Activated CD8-positive, alpha-beta memory T cell treated with anti-CD3 and anti-CD28 coated beads, Interleukin-2, amount 50 U/mL, for 4 hours (primary cell): ENCODE data around the gene LSAMP.

ENCODE experiments used
- DNase-seq: peaks from one replicate; pipeline ENCODE4 v3.0.0-alpha.2; 2020

Gene LSAMP

GRCh38 chr3:116040152-116040551 is 405.1 kb downstream of the LSAMP start:
- no peak for DNase-seq

GRCh38 chr3:116039651-116039985 is 405.7 kb downstream of the LSAMP start:
- no peak for DNase-seq

GRCh38 chr3:116038968-116039650 is 406.2 kb downstream of the LSAMP start:
- no peak for DNase-seq

- DNase-seq, result no peak
Measured at GRCh38 chr3:116037954-116038911, 407.1 kb downstream of the LSAMP start.

GRCh38 chr3:116035429-116035828 is 409.9 kb downstream of the LSAMP start:
- no peak for DNase-seq

GRCh38 chr3:116034794-116035193 is 410.5 kb downstream of the LSAMP start:
- DNase-seq, result no peak

- no peak for DNase-seq
Measured at GRCh38 chr3:116034086-116034485, 411.2 kb downstream of the LSAMP start.

GRCh38 chr3:116033516-116033915 is 411.8 kb downstream of the LSAMP start:
- no peak for DNase-seq

GRCh38 chr3:116032176-116032575 is 413.1 kb downstream of the LSAMP start:
- DNase-seq, result no peak

- no peak for DNase-seq
Measured at GRCh38 chr3:116030131-116030850, 415.0 kb downstream of the LSAMP start.

- DNase-seq, result no peak
Measured at GRCh38 chr3:116029266-116029665, 416.0 kb downstream of the LSAMP start.

- DNase-seq, result no peak
Measured at GRCh38 chr3:116028157-116028556, 417.1 kb downstream of the LSAMP start.

- DNase-seq, result no peak
Measured at GRCh38 chr3:116020989-116021388, 424.3 kb downstream of the LSAMP start.

GRCh38 chr3:116020495-116020894 is 424.8 kb downstream of the LSAMP start:
- no peak for DNase-seq

GRCh38 chr3:116019254-116019763 is 426.0 kb downstream of the LSAMP start:
- no peak for DNase-seq

GRCh38 chr3:116018646-116019045 is 426.6 kb downstream of the LSAMP start:
- DNase-seq, result no peak

- no peak for DNase-seq
Measured at GRCh38 chr3:116015931-116016330, 429.4 kb downstream of the LSAMP start.

GRCh38 chr3:116007000-116007399 is 438.3 kb downstream of the LSAMP start:
- no peak for DNase-seq

GRCh38 chr3:116005404-116005803 is 439.9 kb downstream of the LSAMP start:
- DNase-seq, result no peak

- no peak for DNase-seq
Measured at GRCh38 chr3:116002235-116002634, 443.1 kb downstream of the LSAMP start.

- DNase-seq, result no peak
Measured at GRCh38 chr3:116001151-116001621, 444.1 kb downstream of the LSAMP start.

GRCh38 chr3:116000311-116000710 is 445.0 kb downstream of the LSAMP start:
- DNase-seq, result no peak

- no peak for DNase-seq
Measured at GRCh38 chr3:115999613-116000012, 445.7 kb downstream of the LSAMP start.
